Prostate gland (tissue), 2 donors: ENCODE results near the gene MBD3L3.
"Not testable (repeated sequence)": the region's sequence is repeated elsewhere in the genome, so short reads cannot be mapped to it uniquely, and the experiment has no call there.

Source experiments
- POLR2AphosphoS5 ChIP-seq: sonication (generic); formaldehyde crosslinking; IDR thresholded peaks from one replicate; pipeline ENCODE4 v1.6.1; 2017; ENCODE audit warnings: antibody characterized with exemption
- TF ChIP-seq, protein P1 (sequence below), 4 experiments: fragments of 200-600 bp in 2 of 4; fragments of 450-650 bp in 2 of 4; sonication (generic) in 2 of 4; IDR thresholded peaks; 1 replicate in 3 of 4; 2 replicates in 1 of 4; pipeline ENCODE4 v1.5.1; 2016 to 2019; ENCODE audit warnings: antibody characterized with exemption in 4 of 4, mild to moderate bottlenecking in 2 of 4, moderate library complexity in 2 of 4

DNA sequence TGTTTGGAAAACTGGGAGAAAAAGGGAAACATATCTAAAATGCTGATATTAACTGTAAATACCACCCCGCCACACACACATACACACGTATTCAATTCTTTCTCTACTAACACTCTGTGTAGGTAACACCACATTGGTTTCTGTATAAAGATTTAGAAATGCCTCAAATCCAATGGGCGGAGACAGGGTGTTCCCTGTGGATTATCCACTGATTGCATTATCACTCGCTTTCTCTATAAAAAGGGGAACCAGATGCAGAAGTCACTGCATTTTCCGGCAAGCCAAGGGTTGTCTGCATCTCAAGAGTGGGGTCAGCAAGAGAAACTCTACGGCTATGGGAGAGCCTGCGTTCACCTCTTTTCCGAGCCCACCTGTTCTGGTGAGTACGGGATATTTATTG is 28.2 kb downstream of the MBD3L3 start, which contains the start of gene MBD3L5:
- TF ChIP-seq, protein P1, sequence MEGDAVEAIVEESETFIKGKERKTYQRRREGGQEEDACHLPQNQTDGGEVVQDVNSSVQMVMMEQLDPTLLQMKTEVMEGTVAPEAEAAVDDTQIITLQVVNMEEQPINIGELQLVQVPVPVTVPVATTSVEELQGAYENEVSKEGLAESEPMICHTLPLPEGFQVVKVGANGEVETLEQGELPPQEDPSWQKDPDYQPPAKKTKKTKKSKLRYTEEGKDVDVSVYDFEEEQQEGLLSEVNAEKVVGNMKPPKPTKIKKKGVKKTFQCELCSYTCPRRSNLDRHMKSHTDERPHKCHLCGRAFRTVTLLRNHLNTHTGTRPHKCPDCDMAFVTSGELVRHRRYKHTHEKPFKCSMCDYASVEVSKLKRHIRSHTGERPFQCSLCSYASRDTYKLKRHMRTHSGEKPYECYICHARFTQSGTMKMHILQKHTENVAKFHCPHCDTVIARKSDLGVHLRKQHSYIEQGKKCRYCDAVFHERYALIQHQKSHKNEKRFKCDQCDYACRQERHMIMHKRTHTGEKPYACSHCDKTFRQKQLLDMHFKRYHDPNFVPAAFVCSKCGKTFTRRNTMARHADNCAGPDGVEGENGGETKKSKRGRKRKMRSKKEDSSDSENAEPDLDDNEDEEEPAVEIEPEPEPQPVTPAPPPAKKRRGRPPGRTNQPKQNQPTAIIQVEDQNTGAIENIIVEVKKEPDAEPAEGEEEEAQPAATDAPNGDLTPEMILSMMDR (IDR thresholded peaks at IDR 0.05) = not testable (repeated sequence)
- TF ChIP-seq POLR2AphosphoS5 = not testable (repeated sequence)
